ENCODE measurements around the gene PLCB2. TPM values are rescaled to one million over a fixed set of nuclear protein-coding genes. Genes with fewer than 3 reads are reported as not detected.
A peak's percentile ranks its signal among the peaks of the same experiment; 100 is the strongest.

The PLCB2 gene
- total RNA-seq, 2 donors from 2014 or later = 1.9 to 8.4 TPM

GRCh38 chr15:40280260-40281056 is 27.3 kb downstream of the PLCB2 start:
- H3K4me3 ChIP-seq = no peak overlapping the region
- DNase-seq (ENCODE audit: low spot score) = no peak
- no peak overlapping the region for H3K27ac ChIP-seq
- H3K36me3 ChIP-seq = no peaks in the 10 kb centered on the region
- peaks cover 0 to 11% of the 10 kb centered on the region in 2 donors for H3K27me3 ChIP-seq
- no peak for TF ChIP-seq CTCF (IDR thresholded peaks at IDR 0.05)
- H3K9me3 ChIP-seq = no peaks in the 10 kb centered on the region
- H3K4me1 ChIP-seq = peaks cover 0 to 42% of the 10 kb centered on the region in 2 donors

GRCh38 chr15:40279437-40280141 is 28.1 kb downstream of the PLCB2 start:
- peak; percentile 94 to 99 for TF ChIP-seq CTCF (IDR thresholded peaks at IDR 0.05)
- Histone ChIP-seq H3K9me3 (no peaks in the 10 kb centered on the region), H3K4me3 (no peak overlapping the region), H3K27ac (no peak overlapping the region), H3K36me3 (no peaks in the 10 kb centered on the region), H3K4me1 (peaks cover 0 to 34% of the 10 kb centered on the region in 2 donors), H3K27me3 (peaks cover 0 to 11% of the 10 kb centered on the region in 2 donors)
- DNase-seq (ENCODE audit: low spot score) = peak; percentile 71

GRCh38 chr15:40278026-40278425 is 29.7 kb downstream of the PLCB2 start:
- H3K36me3 ChIP-seq = no peaks in the 10 kb centered on the region
- no peak overlapping the region for H3K27ac ChIP-seq
- peaks cover 0 to 9% of the 10 kb centered on the region in 2 donors for H3K27me3 ChIP-seq
- H3K9me3 ChIP-seq = no peaks in the 10 kb centered on the region
- H3K4me3 ChIP-seq = no peak overlapping the region
- peaks cover 0 to 27% of the 10 kb centered on the region in 2 donors for H3K4me1 ChIP-seq
- DNase-seq (ENCODE audit: low spot score) = no peak
- TF ChIP-seq CTCF (IDR thresholded peaks at IDR 0.05) = no peak

- DNase-seq (ENCODE audit: low spot score) = no peak
- Histone ChIP-seq H3K9me3 (no peaks in the 10 kb centered on the region), H3K27me3 (peaks cover 0 to 6% of the 10 kb centered on the region in 2 donors), H3K4me3 (no peak overlapping the region), H3K36me3 (no peaks in the 10 kb centered on the region), H3K4me1 (peaks cover 0 to 22% of the 10 kb centered on the region in 2 donors), H3K27ac (no peak overlapping the region)
- TF ChIP-seq CTCF (IDR thresholded peaks at IDR 0.05) = no peak
Observed at GRCh38 chr15:40277471-40277870, 30.3 kb downstream of the PLCB2 start.

GRCh38 chr15:40276927-40277326 is 30.8 kb downstream of the PLCB2 start:
- Histone ChIP-seq H3K4me1 (peaks cover 0 to 16% of the 10 kb centered on the region in 2 donors), H3K27ac (no peak overlapping the region), H3K27me3 (peaks cover 0 to 6% of the 10 kb centered on the region in 2 donors), H3K36me3 (no peaks in the 10 kb centered on the region), H3K9me3 (no peaks in the 10 kb centered on the region), H3K4me3 (no peak overlapping the region)
- TF ChIP-seq CTCF (IDR thresholded peaks at IDR 0.05) = no peak
- no peak for DNase-seq (ENCODE audit: low spot score)

Data from right atrium auricular region (tissue), 2 donors.